ENCODE results near the gene RAMACL.
A peak's percentile ranks its signal among the peaks of the same experiment; 100 is the strongest.

The RAMACL gene

GRCh38 chr6:166621114-166621540 lies 34.6 kb upstream of the RAMACL start:
- no peak for DNase-seq (ENCODE audit: extremely low read depth, low read depth)
- TF ChIP-seq CTCF (IDR thresholded peaks at IDR 0.05; ENCODE audit: low read depth, low read length) = no peak

- no peak for TF ChIP-seq CTCF (IDR thresholded peaks at IDR 0.05; ENCODE audit: low read depth, low read length)
- no peak for DNase-seq (ENCODE audit: extremely low read depth, low read depth)
These were observed 34.1 kb upstream of the RAMACL start for GRCh38 chr6:166620478-166621113.

GRCh38 chr6:166619912-166620311 lies 33.4 kb upstream of the RAMACL start:
- peak; percentile 96 for DNase-seq (ENCODE audit: extremely low read depth, low read depth)
- no peak for TF ChIP-seq CTCF (IDR thresholded peaks at IDR 0.05; ENCODE audit: low read depth, low read length)

GRCh38 chr6:166618866-166619761 lies 32.6 kb upstream of the RAMACL start:
- no peak for DNase-seq (ENCODE audit: extremely low read depth, low read depth)
- no peak for TF ChIP-seq CTCF (IDR thresholded peaks at IDR 0.05; ENCODE audit: low read depth, low read length)

- no peak for DNase-seq (ENCODE audit: extremely low read depth, low read depth)
- no peak for TF ChIP-seq CTCF (IDR thresholded peaks at IDR 0.05; ENCODE audit: low read depth, low read length)
These were observed 31.8 kb upstream of the RAMACL start for GRCh38 chr6:166618251-166618650.

GRCh38 chr6:166617359-166617758 lies 30.9 kb upstream of the RAMACL start:
- DNase-seq (ENCODE audit: extremely low read depth, low read depth) = no peak
- TF ChIP-seq CTCF (IDR thresholded peaks at IDR 0.05; ENCODE audit: low read depth, low read length) = no peak

Data from AG09319 (cell line).